Left lung (tissue), 10 donors: ENCODE results near the gene NAP1L4. TPM values are rescaled to one million over a fixed set of nuclear protein-coding genes. Genes with fewer than 3 reads are reported as not detected.

Source experiments
- ATAC-seq: fragments of 200-7000 bp; cut with Tn5 transposase; one replicate; pipeline ENCODE4 v1.9.1; 2020; ENCODE audit warnings: moderate library complexity
- DNase-seq, 4 donors: peaks; one replicate each; pipeline ENCODE4 v3.0.0-alpha.2; 2013 to 2020
- H3K27ac ChIP-seq, 2 donors: fragments of 200-600 bp; sonication (generic) in 1 of 2; one replicate each; pipeline versions ENCODE4 v1.5.0 to v1.8.0; 2020 to 2021
- H3K27me3 ChIP-seq, 2 donors: fragments of 200-600 bp; sonication (generic) in 1 of 2; one replicate each; pipeline versions ENCODE4 v1.5.0 to v1.8.0; 2020 to 2021
- H3K36me3 ChIP-seq, 2 donors: fragments of 200-600 bp; sonication (generic) in 1 of 2; one replicate each; pipeline versions ENCODE4 v1.5.0 to v1.8.0; 2020 to 2021
- H3K4me1 ChIP-seq, 2 donors: fragments of 200-600 bp; one replicate each; pipeline ENCODE4 v1.8.0; 2021
- H3K4me3 ChIP-seq, 2 donors: fragments of 200-600 bp; sonication (generic) in 1 of 2; one replicate each; pipeline versions ENCODE4 v1.5.0 to v1.8.0; 2020 to 2021; ENCODE audit warnings: mild to moderate bottlenecking in 1 of 2
- H3K9me3 ChIP-seq, 2 donors: fragments of 200-600 bp; sonication (generic) in 1 of 2; one replicate each; pipeline versions ENCODE4 v1.5.0 to v1.8.0; 2020 to 2021
- intact Hi-C, 2 donors: fragments of 100-400 bp; cut with DNase I; formaldehyde crosslinking; loops; one replicate each; pipeline versions ENCODE4 v1.11.2 to v1.14.2; 2022
- polyA plus RNA-seq, 6 donors: library from polyadenylated mRNA; unstranded; fragments of 120-200 nt; gene quantifications; one replicate each; pipeline ENCODE4 v1.2.1, GENCODE V29; 2013; ENCODE audit not compliant: insufficient read length in 6 of 6
- total RNA-seq, 2 donors: library from RNA; stranded (reverse); fragmentation: NEBNext Ultra II Directional; extraction: Animal tissue kit (Norgen Biotek cat#: 25700); gene quantifications; one replicate each; pipeline ENCODE4 v1.2.1, GENCODE V29; 2021
- TF ChIP-seq, protein P1 (sequence below), 2 donors: fragments of 200-600 bp; sonication (generic) in 1 of 2; IDR thresholded peaks; one replicate each; pipeline versions ENCODE4 v1.5.0 to v1.8.0; 2021; ENCODE audit warnings: antibody characterized with exemption in 2 of 2
- donor health status: DM: no; HTN: yes; CAD: no.
- donor health status: DM: no; HTN: no; CAD: no.

NAP1L4 gene
- total and polyA plus RNA-seq, 8 donors: 101 to 204 (median 180) TPM

- peaks cover 0 to 8% of the 10 kb centered on the region in 2 donors for H3K9me3 ChIP-seq
- H3K36me3 ChIP-seq: no peaks in the 10 kb centered on the region
- no peak for DNase-seq
- intact Hi-C loops: no loop called here
- H3K4me3 ChIP-seq: no peak overlapping the region
- TF ChIP-seq, protein P1, sequence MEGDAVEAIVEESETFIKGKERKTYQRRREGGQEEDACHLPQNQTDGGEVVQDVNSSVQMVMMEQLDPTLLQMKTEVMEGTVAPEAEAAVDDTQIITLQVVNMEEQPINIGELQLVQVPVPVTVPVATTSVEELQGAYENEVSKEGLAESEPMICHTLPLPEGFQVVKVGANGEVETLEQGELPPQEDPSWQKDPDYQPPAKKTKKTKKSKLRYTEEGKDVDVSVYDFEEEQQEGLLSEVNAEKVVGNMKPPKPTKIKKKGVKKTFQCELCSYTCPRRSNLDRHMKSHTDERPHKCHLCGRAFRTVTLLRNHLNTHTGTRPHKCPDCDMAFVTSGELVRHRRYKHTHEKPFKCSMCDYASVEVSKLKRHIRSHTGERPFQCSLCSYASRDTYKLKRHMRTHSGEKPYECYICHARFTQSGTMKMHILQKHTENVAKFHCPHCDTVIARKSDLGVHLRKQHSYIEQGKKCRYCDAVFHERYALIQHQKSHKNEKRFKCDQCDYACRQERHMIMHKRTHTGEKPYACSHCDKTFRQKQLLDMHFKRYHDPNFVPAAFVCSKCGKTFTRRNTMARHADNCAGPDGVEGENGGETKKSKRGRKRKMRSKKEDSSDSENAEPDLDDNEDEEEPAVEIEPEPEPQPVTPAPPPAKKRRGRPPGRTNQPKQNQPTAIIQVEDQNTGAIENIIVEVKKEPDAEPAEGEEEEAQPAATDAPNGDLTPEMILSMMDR (IDR thresholded peaks at IDR 0.05): no peak
- H3K4me1 ChIP-seq: peaks cover 0 to 43% of the 10 kb centered on the region in 2 donors
- H3K27me3 ChIP-seq: peaks cover 0 to 22% of the 10 kb centered on the region in 2 donors
- no peak for ATAC-seq
- no peak overlapping the region for H3K27ac ChIP-seq
These were observed 58.0 kb downstream of the NAP1L4 start for GRCh38 chr11:2934021-2934550.

DNA sequence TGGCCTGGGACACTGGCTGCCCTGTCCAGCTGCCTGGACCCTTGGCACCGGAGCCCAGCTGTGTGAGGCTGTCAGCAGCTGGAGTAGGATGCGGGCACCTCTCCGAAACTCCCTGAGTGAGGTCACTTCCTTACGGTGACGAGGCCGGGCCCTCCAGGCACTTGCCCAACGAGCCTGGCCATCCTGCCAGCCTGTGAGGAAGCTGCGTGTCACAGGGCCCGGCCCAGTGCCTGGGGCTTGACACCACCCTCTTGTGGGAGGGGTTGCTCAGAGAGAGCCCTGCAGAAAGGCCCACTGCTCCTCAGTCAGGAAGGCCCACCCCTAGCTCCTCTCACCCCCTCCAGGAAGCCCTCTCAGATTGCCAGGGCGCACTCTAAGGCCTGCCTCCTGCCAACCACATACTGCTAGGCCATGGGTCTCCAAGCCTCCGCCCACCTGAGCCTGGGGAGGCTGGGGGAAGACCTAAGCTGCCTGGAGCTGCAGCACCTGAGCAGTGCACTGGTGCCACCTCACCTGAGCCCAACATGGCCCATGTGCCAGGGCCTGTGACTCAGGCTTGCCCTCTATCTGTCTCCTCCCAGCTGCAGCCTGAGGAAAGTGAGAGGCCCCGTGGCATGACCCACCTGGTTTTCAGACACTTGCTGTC lies 58.6 kb downstream of the NAP1L4 start:
- TF ChIP-seq, protein P1 (IDR thresholded peaks at IDR 0.05): no peak
- ATAC-seq (peak; percentile 58), DNase-seq (peak in 2 of 4 donors; percentile 92 to 97)
- Histone ChIP-seq H3K9me3 (peaks cover 0 to 4% of the 10 kb centered on the region in 2 donors), H3K4me3 (peak overlapping the region in 1 of 2 donors; percentile 8), H3K27me3 (peaks cover 0 to 28% of the 10 kb centered on the region in 2 donors), H3K27ac (peak overlapping the region in 1 of 2 donors; percentile 80), H3K36me3 (no peaks in the 10 kb centered on the region), H3K4me1 (peaks cover 0 to 49% of the 10 kb centered on the region in 2 donors)
- intact Hi-C loops: no loop called here

DNA sequence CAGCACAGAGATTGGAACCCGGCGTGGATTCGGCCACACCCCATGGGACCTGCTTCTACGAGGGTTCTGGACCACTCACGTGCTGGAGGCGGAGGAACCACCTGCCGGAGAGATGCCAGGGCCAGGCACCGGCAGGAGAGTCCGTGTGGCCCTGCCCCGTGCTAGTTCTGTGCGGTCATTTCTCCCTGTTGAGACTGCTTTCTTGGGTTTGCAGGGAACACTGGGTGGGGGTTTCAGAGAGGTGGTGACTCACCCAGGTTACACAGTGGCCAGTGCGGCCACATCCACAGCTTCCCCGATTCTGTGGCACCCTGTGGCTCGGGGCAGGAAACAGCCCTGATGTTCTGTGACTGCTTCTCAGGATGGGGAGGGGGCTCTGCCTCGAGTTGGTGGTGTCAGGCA lies 59.3 kb downstream of the NAP1L4 start:
- H3K27me3 ChIP-seq: peaks cover 0 to 34% of the 10 kb centered on the region in 2 donors
- intact Hi-C loops: no loop called here
- TF ChIP-seq, protein P1 (IDR thresholded peaks at IDR 0.05): no peak
- H3K36me3 ChIP-seq: no peaks in the 10 kb centered on the region
- peaks cover 0 to 4% of the 10 kb centered on the region in 2 donors for H3K9me3 ChIP-seq
- peak overlapping the region in 1 of 2 donors; percentile 80 for H3K27ac ChIP-seq
- H3K4me3 ChIP-seq: peak overlapping the region in 1 of 2 donors; percentile 8
- ATAC-seq: no peak
- peak in 2 of 4 donors; percentile 39 to 76 for DNase-seq
- peaks cover 0 to 55% of the 10 kb centered on the region in 2 donors for H3K4me1 ChIP-seq

DNA sequence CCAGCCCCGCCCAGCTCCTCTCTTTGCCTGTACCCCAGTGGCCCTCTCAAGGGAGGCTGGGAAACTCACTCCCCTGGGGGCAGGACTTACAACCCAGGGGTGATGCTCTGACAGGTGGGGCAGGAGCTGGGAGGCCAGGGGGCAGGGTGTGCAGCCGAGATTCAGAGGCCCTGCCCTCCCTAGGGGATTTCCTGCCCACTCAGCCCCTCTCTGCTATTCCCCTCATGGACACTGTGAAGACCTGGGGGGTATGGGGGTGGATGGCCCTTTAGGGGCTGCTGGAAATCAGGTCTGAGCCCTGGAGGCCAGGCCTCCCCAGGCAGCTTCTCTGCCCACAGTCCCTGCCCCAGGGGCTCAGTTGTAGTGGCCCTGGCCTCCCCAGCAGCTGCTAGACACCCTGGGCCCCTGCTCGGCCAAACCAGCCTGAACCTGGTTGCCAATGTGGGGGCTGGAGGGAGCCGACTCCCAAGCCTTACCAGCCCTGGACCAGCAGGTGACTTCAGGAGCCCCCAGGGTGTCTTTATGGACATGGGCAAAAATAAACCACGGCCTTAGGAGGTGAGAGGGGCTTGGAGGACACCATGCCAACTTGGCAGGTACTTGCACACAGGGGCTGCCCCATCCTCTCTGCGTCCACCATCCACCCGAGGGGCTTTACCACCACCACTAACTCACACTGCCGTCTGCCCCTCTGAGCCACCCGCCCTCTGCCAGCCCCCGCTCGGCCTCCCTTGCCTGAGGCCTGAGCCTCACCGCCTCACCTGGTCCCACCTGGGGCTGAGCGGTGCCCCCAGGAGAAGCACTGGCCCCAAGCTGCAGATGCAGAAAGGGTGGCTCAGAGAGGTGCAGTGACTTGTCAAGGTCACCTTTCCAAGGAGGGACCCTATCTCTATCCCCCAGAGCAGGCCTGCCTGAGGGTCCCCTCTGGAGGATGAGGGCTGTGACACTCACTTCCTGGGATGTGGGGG lies 60.1 kb downstream of the NAP1L4 start:
- DNase-seq: peak in 2 of 4 donors; percentile 34 to 76
- H3K9me3 ChIP-seq: no peaks in the 10 kb centered on the region
- H3K36me3 ChIP-seq: no peaks in the 10 kb centered on the region
- TF ChIP-seq, protein P1 (IDR thresholded peaks at IDR 0.05): no peak
- intact Hi-C loops: no loop called here
- H3K4me3 ChIP-seq: no peak overlapping the region
- ATAC-seq: no peak
- no peak overlapping the region for H3K27ac ChIP-seq
- H3K27me3 ChIP-seq: peaks cover 0 to 42% of the 10 kb centered on the region in 2 donors
- peaks cover 0 to 63% of the 10 kb centered on the region in 2 donors for H3K4me1 ChIP-seq

GRCh38 chr11:2931420-2931746 lies 60.7 kb downstream of the NAP1L4 start:
- intact Hi-C loops: no loop called here
- no peaks in the 10 kb centered on the region for H3K9me3 ChIP-seq
- H3K36me3 ChIP-seq: no peaks in the 10 kb centered on the region
- H3K27me3 ChIP-seq: peaks cover 0 to 47% of the 10 kb centered on the region in 2 donors
- no peak overlapping the region for H3K27ac ChIP-seq
- no peak for ATAC-seq
- H3K4me1 ChIP-seq: peaks cover 0 to 65% of the 10 kb centered on the region in 2 donors
- TF ChIP-seq, protein P1 (IDR thresholded peaks at IDR 0.05): no peak
- no peak overlapping the region for H3K4me3 ChIP-seq
- DNase-seq: peak in 1 of 4 donors; percentile 50
